ENCODE measurements around the gene ASCL5.

Gene ASCL5

DNA sequence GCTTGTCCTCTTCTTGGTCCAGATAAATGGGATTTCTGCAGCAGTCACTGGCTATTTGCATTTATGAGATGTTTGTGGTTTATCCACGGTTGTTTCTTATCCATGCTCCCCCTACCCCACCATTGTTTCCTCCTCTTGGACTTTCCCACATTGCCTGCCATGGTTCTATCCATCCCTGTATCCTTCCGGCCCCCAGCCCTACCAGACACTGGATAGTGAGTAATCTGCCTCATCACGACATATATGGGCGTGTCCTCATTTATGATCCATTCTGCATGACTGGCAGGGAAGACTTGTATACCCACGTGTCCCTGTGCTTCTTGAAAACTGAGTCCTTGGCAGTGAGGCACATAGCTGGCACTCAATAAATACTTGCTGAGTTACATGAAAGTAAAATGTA lies 54.8 kb downstream of the ASCL5 start:
- TF ChIP-seq, protein P1, sequence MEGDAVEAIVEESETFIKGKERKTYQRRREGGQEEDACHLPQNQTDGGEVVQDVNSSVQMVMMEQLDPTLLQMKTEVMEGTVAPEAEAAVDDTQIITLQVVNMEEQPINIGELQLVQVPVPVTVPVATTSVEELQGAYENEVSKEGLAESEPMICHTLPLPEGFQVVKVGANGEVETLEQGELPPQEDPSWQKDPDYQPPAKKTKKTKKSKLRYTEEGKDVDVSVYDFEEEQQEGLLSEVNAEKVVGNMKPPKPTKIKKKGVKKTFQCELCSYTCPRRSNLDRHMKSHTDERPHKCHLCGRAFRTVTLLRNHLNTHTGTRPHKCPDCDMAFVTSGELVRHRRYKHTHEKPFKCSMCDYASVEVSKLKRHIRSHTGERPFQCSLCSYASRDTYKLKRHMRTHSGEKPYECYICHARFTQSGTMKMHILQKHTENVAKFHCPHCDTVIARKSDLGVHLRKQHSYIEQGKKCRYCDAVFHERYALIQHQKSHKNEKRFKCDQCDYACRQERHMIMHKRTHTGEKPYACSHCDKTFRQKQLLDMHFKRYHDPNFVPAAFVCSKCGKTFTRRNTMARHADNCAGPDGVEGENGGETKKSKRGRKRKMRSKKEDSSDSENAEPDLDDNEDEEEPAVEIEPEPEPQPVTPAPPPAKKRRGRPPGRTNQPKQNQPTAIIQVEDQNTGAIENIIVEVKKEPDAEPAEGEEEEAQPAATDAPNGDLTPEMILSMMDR (conservative IDR thresholded peaks at IDR 0.05): no peak
- no peak for TF ChIP-seq ZFX (IDR thresholded peaks at IDR 0.05)
- H3K27ac ChIP-seq: no peak overlapping the region

DNA sequence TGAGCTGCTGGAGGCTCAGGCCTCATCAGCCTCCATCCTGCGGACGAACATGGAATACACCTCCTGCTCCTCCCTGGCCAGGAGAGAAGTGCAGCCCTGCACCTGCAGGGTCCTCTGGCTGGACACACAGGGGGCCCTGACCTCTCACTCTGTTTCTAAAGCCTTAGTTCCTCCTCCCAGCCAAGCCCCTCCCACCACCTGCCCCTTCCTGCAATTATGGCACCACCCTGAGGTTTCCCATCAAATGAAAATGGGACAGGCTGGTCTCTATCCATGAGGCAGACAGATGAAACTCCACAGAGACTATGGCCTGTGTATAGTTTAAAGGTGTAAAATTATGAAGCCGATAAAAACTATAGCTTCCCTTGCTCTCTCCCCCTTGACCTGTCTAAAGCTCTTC lies 57.3 kb downstream of the ASCL5 start:
- TF ChIP-seq, protein P1 (conservative IDR thresholded peaks at IDR 0.05): no peak
- no peak for TF ChIP-seq ZFX (IDR thresholded peaks at IDR 0.05)
- H3K27ac ChIP-seq: no peak overlapping the region

- no peak overlapping the region for H3K27ac ChIP-seq
- TF ChIP-seq, protein P1 (conservative IDR thresholded peaks at IDR 0.05): no peak
- TF ChIP-seq ZFX (IDR thresholded peaks at IDR 0.05): no peak
Measured at GRCh38 chr1:201068976-201069375, 58.0 kb downstream of the ASCL5 start.

DNA sequence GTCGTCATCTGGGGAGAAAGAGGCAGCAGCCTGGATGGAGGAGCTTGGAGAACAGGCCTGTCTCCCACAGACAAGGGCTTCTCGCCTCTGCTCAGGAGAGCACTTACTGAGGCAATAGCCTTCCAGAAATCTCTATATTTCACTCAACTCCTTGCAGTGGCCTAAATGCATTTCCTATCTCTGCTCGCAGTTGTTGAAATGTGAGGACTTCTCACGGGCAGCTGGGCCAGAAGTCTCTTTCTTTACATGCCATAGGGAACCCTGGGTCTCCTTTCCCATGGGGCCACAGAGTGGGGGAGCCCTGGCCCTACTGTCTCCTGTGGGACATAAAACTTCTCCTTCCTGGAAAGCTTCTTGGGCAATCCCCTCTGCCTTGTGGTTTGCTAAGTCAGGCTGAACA lies 60.0 kb downstream of the ASCL5 start:
- H3K27ac ChIP-seq: no peak overlapping the region

GRCh38 chr1:201065686-201066085 lies 61.3 kb downstream of the ASCL5 start:
- no peak overlapping the region for H3K27ac ChIP-seq
- no peak for TF ChIP-seq ZFX (IDR thresholded peaks at IDR 0.05)
- TF ChIP-seq, protein P1 (conservative IDR thresholded peaks at IDR 0.05): no peak

More for the DNA sequence above, 60.0 kb downstream of the ASCL5 start:
- TF ChIP-seq ZFX (IDR thresholded peaks at IDR 0.05): no peak
- TF ChIP-seq, protein P1 (conservative IDR thresholded peaks at IDR 0.05): no peak

DNA sequence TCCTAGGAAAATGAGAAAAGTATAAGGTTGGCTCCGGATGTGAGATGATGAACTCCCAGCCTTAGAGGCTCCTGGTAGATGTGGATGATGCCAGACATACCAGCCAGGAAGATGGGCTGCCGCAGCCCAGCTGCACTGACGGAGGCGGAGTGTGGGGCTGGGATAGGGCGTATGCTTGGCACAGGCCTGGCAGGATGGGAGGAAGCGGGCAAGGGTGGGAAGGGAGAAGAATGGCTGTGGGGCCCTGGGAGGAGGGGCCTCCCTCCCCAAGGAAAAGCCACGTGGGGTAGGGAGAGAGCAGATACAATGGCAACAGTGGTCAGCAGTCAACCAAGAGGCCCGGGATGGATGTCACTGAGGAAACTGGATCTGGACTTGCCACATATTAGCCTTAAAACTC lies 62.2 kb downstream of the ASCL5 start:
- H3K27ac ChIP-seq: no peak overlapping the region
- TF ChIP-seq, protein P1 (conservative IDR thresholded peaks at IDR 0.05): no peak
- TF ChIP-seq ZFX (IDR thresholded peaks at IDR 0.05): no peak

Data from C4-2B (cell line).